HG03521 (cell line): Measurements from ENCODE around the gene FARP2.
A peak's percentile ranks its signal among the peaks of the same experiment; 100 is the strongest.

Experiments
- ATAC-seq: cut with Tn5 transposase; IDR thresholded peaks from one replicate; pipeline ENCODE4 v1.9.1; 2021; ENCODE audit warnings: mild to moderate bottlenecking, moderate library complexity; ENCODE audit not compliant: unreplicated experiment

FARP2 gene

GRCh38 chr2:241321886-241322285 is 34.2 kb upstream of the FARP2 start:
- no peak for ATAC-seq

- ATAC-seq, result no peak
These were observed 32.3 kb upstream of the FARP2 start for GRCh38 chr2:241323778-241324177.

GRCh38 chr2:241324775-241325174 is 31.3 kb upstream of the FARP2 start:
- ATAC-seq, result no peak

GRCh38 chr2:241325257-241325656 is 30.8 kb upstream of the FARP2 start:
- no peak for ATAC-seq

- ATAC-seq, result no peak
These were observed 26.1 kb upstream of the FARP2 start for GRCh38 chr2:241329669-241330615.

- no peak for ATAC-seq
These were observed 25.5 kb upstream of the FARP2 start for GRCh38 chr2:241330616-241330981.

GRCh38 chr2:241334813-241335212 is 21.3 kb upstream of the FARP2 start:
- no peak for ATAC-seq

GRCh38 chr2:241339839-241340630 is 16.1 kb upstream of the FARP2 start:
- ATAC-seq, result no peak

GRCh38 chr2:241340631-241341163 is 15.4 kb upstream of the FARP2 start:
- no peak for ATAC-seq

- no peak for ATAC-seq
These were observed 11.0 kb upstream of the FARP2 start for GRCh38 chr2:241344925-241345651.

- ATAC-seq, result no peak
These were observed 6.1 kb upstream of the FARP2 start for GRCh38 chr2:241349941-241350340.

GRCh38 chr2:241350530-241350877 is 5.6 kb upstream of the FARP2 start:
- no peak for ATAC-seq

- no peak for ATAC-seq
These were observed 5.0 kb upstream of the FARP2 start for GRCh38 chr2:241350878-241351639.

GRCh38 chr2:241351640-241352031 is 4.4 kb upstream of the FARP2 start:
- ATAC-seq, result no peak

- no peak for ATAC-seq
These were observed 3.9 kb upstream of the FARP2 start for GRCh38 chr2:241352227-241352626.

GRCh38 chr2:241354668-241355658 is 1.1 kb upstream of the FARP2 start:
- peak; percentile 30 for ATAC-seq

- ATAC-seq, result no peak
These were observed 781 bp downstream of the FARP2 start for GRCh38 chr2:241356871-241357260.

- no peak for ATAC-seq
These were observed 1.4 kb downstream of the FARP2 start for GRCh38 chr2:241357531-241357930.

- no peak for ATAC-seq
These were observed 2.4 kb downstream of the FARP2 start for GRCh38 chr2:241358470-241358869.
